ENCODE measurements around the gene HNRNPCL1. TPM values are rescaled to one million over a fixed set of nuclear protein-coding genes. Genes with fewer than 3 reads are reported as not detected.

HNRNPCL1 gene
- total RNA-seq, 2 experiments from 2014 or later = not detected

DNA sequence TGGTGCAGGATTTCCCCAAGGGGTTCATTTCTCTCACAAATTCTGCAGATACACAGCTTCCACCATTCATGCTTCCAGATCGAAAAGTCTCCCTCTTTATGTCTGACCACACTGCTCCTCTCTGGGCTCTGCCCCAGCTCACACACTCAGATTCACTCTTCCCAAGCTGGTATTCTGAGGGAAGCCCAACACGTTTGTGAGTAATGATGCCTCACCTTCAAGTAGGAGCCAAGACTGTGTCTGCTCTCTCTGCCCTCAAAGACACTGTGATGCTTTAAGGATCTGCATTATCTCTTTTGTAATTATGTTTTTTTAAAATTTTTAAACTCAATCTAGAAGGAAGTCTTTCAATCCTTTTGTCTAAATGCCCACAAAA lies 37.1 kb downstream of the HNRNPCL1 start:
- TF ChIP-seq, protein P1, sequence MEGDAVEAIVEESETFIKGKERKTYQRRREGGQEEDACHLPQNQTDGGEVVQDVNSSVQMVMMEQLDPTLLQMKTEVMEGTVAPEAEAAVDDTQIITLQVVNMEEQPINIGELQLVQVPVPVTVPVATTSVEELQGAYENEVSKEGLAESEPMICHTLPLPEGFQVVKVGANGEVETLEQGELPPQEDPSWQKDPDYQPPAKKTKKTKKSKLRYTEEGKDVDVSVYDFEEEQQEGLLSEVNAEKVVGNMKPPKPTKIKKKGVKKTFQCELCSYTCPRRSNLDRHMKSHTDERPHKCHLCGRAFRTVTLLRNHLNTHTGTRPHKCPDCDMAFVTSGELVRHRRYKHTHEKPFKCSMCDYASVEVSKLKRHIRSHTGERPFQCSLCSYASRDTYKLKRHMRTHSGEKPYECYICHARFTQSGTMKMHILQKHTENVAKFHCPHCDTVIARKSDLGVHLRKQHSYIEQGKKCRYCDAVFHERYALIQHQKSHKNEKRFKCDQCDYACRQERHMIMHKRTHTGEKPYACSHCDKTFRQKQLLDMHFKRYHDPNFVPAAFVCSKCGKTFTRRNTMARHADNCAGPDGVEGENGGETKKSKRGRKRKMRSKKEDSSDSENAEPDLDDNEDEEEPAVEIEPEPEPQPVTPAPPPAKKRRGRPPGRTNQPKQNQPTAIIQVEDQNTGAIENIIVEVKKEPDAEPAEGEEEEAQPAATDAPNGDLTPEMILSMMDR (conservative IDR thresholded peaks at IDR 0.05; ENCODE audit: low read length) = no peak
- TF ChIP-seq EZH2phosphoT487 (IDR thresholded peaks at IDR 0.05; ENCODE audit: borderline replicate concordance, low read depth, low read length) = no peak
- H4K20me1 ChIP-seq (ENCODE audit: insufficient read depth, low read length) = no peaks in the 10 kb centered on the region
- DNase-seq (ENCODE audit: low spot score) = no peak
- no peak overlapping the region for H3K4me2 ChIP-seq (ENCODE audit: low read length)
- no peak overlapping the region for H2AFZ ChIP-seq (ENCODE audit: low read length)
- no peaks in the 10 kb centered on the region for H3K9me3 ChIP-seq (ENCODE audit: low read length)
- no peaks in the 10 kb centered on the region for H3K9me2 ChIP-seq (ENCODE audit: insufficient read depth, low read length)
- no peaks in the 10 kb centered on the region for H3K4me1 ChIP-seq (ENCODE audit: insufficient read depth, low read length, poor library complexity, severe bottlenecking)
- H3K36me3 ChIP-seq (ENCODE audit: insufficient read depth, low read length) = no peaks in the 10 kb centered on the region
- BruUV-seq (replicated peaks) = no TSS peak
- ChIA-PET CTCF (ENCODE audit: unreplicated experiment) (no interaction called here), POLR2A (no interaction called here)
- intact Hi-C loops (cut with micrococcal nuclease; ENCODE audit: unreplicated experiment) = no loop called here
- no peak overlapping the region for H3K27ac ChIP-seq (ENCODE audit: low read depth, low read length, poor library complexity, severe bottlenecking)
- no peaks in the 10 kb centered on the region for H3K79me2 ChIP-seq (ENCODE audit: insufficient read depth, low read depth, low read length)
- H3K4me3 ChIP-seq (ENCODE audit: low read depth, low read length, poor library complexity, severe bottlenecking) = no peak overlapping the region

- no peak overlapping the region for H3K4me2 ChIP-seq (ENCODE audit: low read length)
- H3K4me3 ChIP-seq (ENCODE audit: low read depth, low read length, poor library complexity, severe bottlenecking) = no peak overlapping the region
- H2AFZ ChIP-seq (ENCODE audit: low read length) = no peak overlapping the region
- no peaks in the 10 kb centered on the region for H3K4me1 ChIP-seq (ENCODE audit: insufficient read depth, low read length, poor library complexity, severe bottlenecking)
- no peaks in the 10 kb centered on the region for H3K9me3 ChIP-seq (ENCODE audit: low read length)
- no peak overlapping the region for H3K27ac ChIP-seq (ENCODE audit: low read depth, low read length, poor library complexity, severe bottlenecking)
- no peaks in the 10 kb centered on the region for H3K36me3 ChIP-seq (ENCODE audit: insufficient read depth, low read length)
- H4K20me1 ChIP-seq (ENCODE audit: insufficient read depth, low read length) = no peaks in the 10 kb centered on the region
- no peaks in the 10 kb centered on the region for H3K79me2 ChIP-seq (ENCODE audit: insufficient read depth, low read depth, low read length)
- no TSS peak for BruUV-seq (replicated peaks)
- no peak for DNase-seq (ENCODE audit: low spot score)
- ChIA-PET POLR2A (no interaction called here), CTCF (ENCODE audit: unreplicated experiment) (no interaction called here)
- intact Hi-C loops (cut with micrococcal nuclease; ENCODE audit: unreplicated experiment) = no loop called here
- TF ChIP-seq, protein P1 (conservative IDR thresholded peaks at IDR 0.05; ENCODE audit: low read length) = no peak
- TF ChIP-seq EZH2phosphoT487 (IDR thresholded peaks at IDR 0.05; ENCODE audit: borderline replicate concordance, low read depth, low read length) = no peak
- H3K9me2 ChIP-seq (ENCODE audit: insufficient read depth, low read length) = no peaks in the 10 kb centered on the region
Measured at GRCh38 chr1:12810691-12811408, 37.7 kb downstream of the HNRNPCL1 start.

DNA sequence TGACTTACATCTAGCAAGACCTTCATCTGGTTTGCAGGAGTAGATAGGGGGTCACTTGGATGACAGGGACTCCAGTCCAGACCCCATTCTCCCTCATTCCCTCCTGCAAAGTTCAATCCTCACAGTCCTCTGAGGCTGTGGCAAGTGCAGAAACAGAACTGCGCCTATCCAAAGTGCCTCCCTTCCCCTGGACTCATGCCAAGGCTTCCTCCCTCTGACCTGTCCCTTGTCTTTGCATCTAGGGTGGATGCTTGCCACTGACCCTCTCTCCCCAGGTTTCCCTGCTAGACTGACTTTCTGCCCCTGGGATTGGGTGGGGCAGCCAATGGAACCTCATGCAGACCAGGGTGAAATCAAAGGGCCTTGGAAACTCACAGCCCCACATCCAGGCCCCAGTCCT lies 38.6 kb downstream of the HNRNPCL1 start:
- intact Hi-C loops (cut with micrococcal nuclease; ENCODE audit: unreplicated experiment) = no loop called here
- no peaks in the 10 kb centered on the region for H3K9me2 ChIP-seq (ENCODE audit: insufficient read depth, low read length)
- no peaks in the 10 kb centered on the region for H3K9me3 ChIP-seq (ENCODE audit: low read length)
- ChIA-PET CTCF (ENCODE audit: unreplicated experiment) (no interaction called here), POLR2A (no interaction called here)
- no peak overlapping the region for H2AFZ ChIP-seq (ENCODE audit: low read length)
- H3K36me3 ChIP-seq (ENCODE audit: insufficient read depth, low read length) = no peaks in the 10 kb centered on the region
- H3K27ac ChIP-seq (ENCODE audit: low read depth, low read length, poor library complexity, severe bottlenecking) = no peak overlapping the region
- H3K79me2 ChIP-seq (ENCODE audit: insufficient read depth, low read depth, low read length) = no peaks in the 10 kb centered on the region
- DNase-seq (ENCODE audit: low spot score) = no peak
- TF ChIP-seq, protein P1 (conservative IDR thresholded peaks at IDR 0.05; ENCODE audit: low read length) = no peak
- no peak for TF ChIP-seq EZH2phosphoT487 (IDR thresholded peaks at IDR 0.05; ENCODE audit: borderline replicate concordance, low read depth, low read length)
- H3K4me1 ChIP-seq (ENCODE audit: insufficient read depth, low read length, poor library complexity, severe bottlenecking) = no peaks in the 10 kb centered on the region
- H4K20me1 ChIP-seq (ENCODE audit: insufficient read depth, low read length) = no peaks in the 10 kb centered on the region
- no peak overlapping the region for H3K4me2 ChIP-seq (ENCODE audit: low read length)
- H3K4me3 ChIP-seq (ENCODE audit: low read depth, low read length, poor library complexity, severe bottlenecking) = no peak overlapping the region
- BruUV-seq (replicated peaks) = no TSS peak

All from OCI-LY7 (cell line).